Measurements from ENCODE around the gene RBM19. TPM values are rescaled to one million over a fixed set of nuclear protein-coding genes. Genes with fewer than 3 reads are reported as not detected.

RBM19 gene
- total and polyA plus RNA-seq, 2 of the 4 experiments (the other 2 are of a cell fraction): 18.7 to 19.2 TPM

- ChIA-PET CTCF (no interaction called here), POLR2A (ENCODE audit: unreplicated experiment) (no interaction called here)
- H3K4ac ChIP-seq (ENCODE audit: low read depth, low read length): no peak overlapping the region
- H3K18ac ChIP-seq (ENCODE audit: low read depth, low read length): no peak overlapping the region
- H3K4me1 ChIP-seq (ENCODE audit: control insufficient read depth, insufficient read depth, low read length): peaks cover 19% of the 10 kb centered on the region
- H4K91ac ChIP-seq (ENCODE audit: insufficient read depth, low read depth, low read length): no peak overlapping the region
- no peak overlapping the region for H3K56ac ChIP-seq (ENCODE audit: extremely low read depth, insufficient read depth, low read length)
- H3K9ac ChIP-seq (ENCODE audit: low read depth, low read length): no peak overlapping the region
- TF ChIP-seq FOS (IDR thresholded peaks at IDR 0.05; ENCODE audit: low read depth, low read length): no peak
- TF ChIP-seq CTCF (conservative IDR thresholded peaks at IDR 0.05; ENCODE audit: low read depth, low read length): no peak
- no peaks in the 10 kb centered on the region for H3K79me1 ChIP-seq (ENCODE audit: low read depth in 1 of 2, low read length in 2 of 2)
- H3K4me2 ChIP-seq (ENCODE audit: low read depth, low read length): no peak overlapping the region
- no peaks in the 10 kb centered on the region for H3K9me3 ChIP-seq (ENCODE audit: control insufficient read depth, insufficient read depth, low read length)
- no CpG with 5 or more reads among the region's 5 CpGs for WGBS, 2 experiments (ENCODE audit: extremely low coverage in 2 of 2, insufficient read length in 1 of 2)
- no peak overlapping the region for H3K14ac ChIP-seq (replicated peaks; ENCODE audit: low read depth, low read length)
- no peaks in the 10 kb centered on the region for H3K36me3 ChIP-seq (ENCODE audit: control insufficient read depth, insufficient read depth, low read length)
- H3K4me3 ChIP-seq (ENCODE audit: insufficient read depth, low read depth, low read length): no peak overlapping the region
- no TSS peak for BruUV-seq (replicated peaks)
- in situ Hi-C loops (cut with MboI; ENCODE audit: low sequenced_read_pairs): no loop called here
- H3K27me3 ChIP-seq (ENCODE audit: control insufficient read depth, insufficient read depth, low read length): no peaks in the 10 kb centered on the region
- H2BK15ac ChIP-seq (ENCODE audit: low read depth, low read length): no peak overlapping the region
- H4K8ac ChIP-seq (ENCODE audit: low read depth in 2 of 2, low read length in 2 of 2): no peak overlapping the region
- no peak overlapping the region for H3K23ac ChIP-seq (ENCODE audit: low read depth, low read length)
- ATAC-seq (ENCODE audit: low read depth): no peak
- 0 out of 2 replicates have a peak, but pooled peaks cover 4% of the 10 kb centered on the region for H4K20me1 ChIP-seq (ENCODE audit: insufficient read depth, low read length)
- no peak overlapping the region for H4K5ac ChIP-seq (ENCODE audit: low read depth, low read length)
- no peak overlapping the region for H2AK5ac ChIP-seq (ENCODE audit: low read depth, low read length)
- intact Hi-C loops (cut with micrococcal nuclease): no loop called here
- no peak overlapping the region for H2AK9ac ChIP-seq (replicated peaks; ENCODE audit: low read depth, low read length, poor library complexity)
- no peak for DNase-seq
- peaks cover 25% of the 10 kb centered on the region for H3K9me1 ChIP-seq (ENCODE audit: insufficient read depth, low read length)
- no peak overlapping the region for H2AFZ ChIP-seq (replicated peaks; ENCODE audit: low read length, poor library complexity)
- no peak overlapping the region for H2BK5ac ChIP-seq (ENCODE audit: low read depth, low read length, poor library complexity, severe bottlenecking)
- H2BK20ac ChIP-seq (ENCODE audit: low read depth, low read length): no peak overlapping the region
- dilution Hi-C loops (cut with HindIII; ENCODE audit: low sequenced_read_pairs, unreplicated experiment): no loop called here
- no peak overlapping the region for H3K27ac ChIP-seq (ENCODE audit: insufficient read depth, low read length)
- H2BK120ac ChIP-seq (ENCODE audit: low read depth, low read length): no peak overlapping the region
Observed at GRCh38 chr12:113877607-113878006, 88.5 kb downstream of the RBM19 start.
